Stimulated activated CD4-positive, alpha-beta T cell treated with anti-CD3 and anti-CD28 coated beads, Interleukin-12 subunit alpha, Interleukin-12 subunit beta, amount 100 ng/mL, for 4 hours (primary cell): Measurements from ENCODE around the gene RELCH.
"Not testable (repeated sequence)": the region's sequence is repeated elsewhere in the genome, so short reads cannot be mapped to it uniquely, and the experiment has no call there.

Experiments used
- DNase-seq: peaks from one replicate; pipeline ENCODE4 v3.0.0-alpha.2; 2020

RELCH gene

GRCh38 chr18:62186774-62187542, at the start of gene RELCH, which contains the start of gene PIGN:
Gene RELCH, plus strand, starts transcription at chr18:62187255. Its CDS starts 251 bp downstream, at chr18:62187506.
Gene PIGN, minus strand, starts transcription at chr18:62187056. Its CDS starts 25,703 bp downstream, at chr18:62161353.
- peak; percentile 87 for DNase-seq

GRCh38 chr18:62138461-62139235, 48.4 kb upstream of the RELCH start:
- DNase-seq: no peak

- no peak for DNase-seq
Observed at GRCh38 chr18:62140259-62140658, 46.8 kb upstream of the RELCH start.

- DNase-seq: no peak
Observed at GRCh38 chr18:62144338-62144737, 42.7 kb upstream of the RELCH start.

- no peak for DNase-seq
Observed at GRCh38 chr18:62151068-62151771, 35.8 kb upstream of the RELCH start.

GRCh38 chr18:62152844-62153243, 34.2 kb upstream of the RELCH start:
- DNase-seq: no peak

GRCh38 chr18:62157843-62158242, 29.2 kb upstream of the RELCH start:
- DNase-seq: no peak

- no peak for DNase-seq
Observed at GRCh38 chr18:62164310-62164709, 22.7 kb upstream of the RELCH start.

- no peak for DNase-seq
Observed at GRCh38 chr18:62164855-62165487, 22.1 kb upstream of the RELCH start.

GRCh38 chr18:62165583-62165982, 21.5 kb upstream of the RELCH start:
- DNase-seq: no peak

GRCh38 chr18:62166524-62166923, 20.5 kb upstream of the RELCH start:
- not testable (repeated sequence) for DNase-seq

- no peak for DNase-seq
Observed at GRCh38 chr18:62170857-62171256, 16.2 kb upstream of the RELCH start.

- no peak for DNase-seq
Observed at GRCh38 chr18:62172298-62172697, 14.8 kb upstream of the RELCH start.

- DNase-seq: no peak
Observed at GRCh38 chr18:62175521-62175920, 11.5 kb upstream of the RELCH start.

GRCh38 chr18:62177271-62177670, 9.8 kb upstream of the RELCH start:
- no peak for DNase-seq

- DNase-seq: no peak
Observed at GRCh38 chr18:62179213-62179612, 7.8 kb upstream of the RELCH start.

- no peak for DNase-seq
Observed at GRCh38 chr18:62182220-62182619, 4.8 kb upstream of the RELCH start.

- DNase-seq: peak; percentile 13
Observed at GRCh38 chr18:62183578-62184195, 3.4 kb upstream of the RELCH start.

GRCh38 chr18:62186499-62186773, 619 bp upstream of the RELCH start:
- DNase-seq: no peak

- DNase-seq: peak; percentile 6
Observed at GRCh38 chr18:62187543-62188510, 772 bp downstream of the RELCH start.

GRCh38 chr18:62189208-62189607, 2.2 kb downstream of the RELCH start:
- DNase-seq: no peak

- DNase-seq: no peak
Observed at GRCh38 chr18:62196079-62196478, 9.0 kb downstream of the RELCH start.
